Measurements from ENCODE around the gene COG1. TPM values are rescaled to one million over a fixed set of nuclear protein-coding genes. Genes with fewer than 3 reads are reported as not detected.
A peak's percentile ranks its signal among the peaks of the same experiment; 100 is the strongest.

Gene COG1
- total RNA-seq, 6 experiments from 2014 or later = 10.5 to 24.7 (median 16.9) TPM

DNA sequence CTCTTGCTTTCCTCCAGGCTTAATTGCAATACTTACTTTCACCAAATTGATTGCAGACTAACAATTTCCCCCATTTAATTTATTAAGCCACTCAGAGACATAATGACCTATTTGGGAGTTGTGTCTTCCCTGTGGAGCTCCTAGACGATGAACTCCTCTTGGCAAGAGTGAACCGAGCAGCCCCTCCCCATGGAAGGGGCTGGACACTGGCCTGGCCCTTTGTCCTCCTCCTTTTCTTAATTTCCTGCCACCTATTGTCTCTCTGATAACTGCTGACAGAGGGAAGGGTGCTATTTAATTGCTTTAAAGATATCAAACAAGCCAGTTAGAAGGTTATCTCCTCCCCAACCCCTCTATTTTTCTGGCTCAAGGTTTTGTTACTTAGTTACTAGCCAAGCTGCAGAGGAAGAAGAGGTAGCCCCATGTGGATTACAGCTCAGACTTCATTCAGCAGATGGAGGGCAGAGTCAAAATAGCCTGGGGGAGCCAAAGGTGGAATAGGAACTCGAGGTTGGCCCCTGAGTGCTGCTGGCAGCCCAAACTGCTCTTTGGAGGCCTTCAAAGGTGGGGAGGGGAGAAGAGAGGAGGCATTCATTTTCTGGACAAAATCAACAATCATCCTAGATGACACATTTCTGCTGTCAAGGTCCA lies 31.8 kb upstream of the COG1 start:
- TF ChIP-seq CTCF (IDR thresholded peaks at IDR 0.05) = no peak
- no peak for TF ChIP-seq POLR2A (IDR thresholded peaks at IDR 0.05)
- H3K27ac ChIP-seq = no peak overlapping the region
- H3K27me3 ChIP-seq = no peaks in the 10 kb centered on the region
- ATAC-seq (no peak), DNase-seq (no peak)
- H3K36me3 ChIP-seq = no peaks in the 10 kb centered on the region
- H3K9me3 ChIP-seq = no peaks in the 10 kb centered on the region
- peaks cover 0 to 19% (median 0%) of the 10 kb centered on the region in 4 donors for H3K4me1 ChIP-seq
- intact Hi-C loops (cut with DNase I) = no loop called here
- H3K4me3 ChIP-seq = no peak overlapping the region
- 25% methylated on average over 2 of the region's 3 CpGs for WGBS (ENCODE audit: insufficient coverage, low coverage, low lambda C conversion rate, missing lambda C conversion rate)

DNA sequence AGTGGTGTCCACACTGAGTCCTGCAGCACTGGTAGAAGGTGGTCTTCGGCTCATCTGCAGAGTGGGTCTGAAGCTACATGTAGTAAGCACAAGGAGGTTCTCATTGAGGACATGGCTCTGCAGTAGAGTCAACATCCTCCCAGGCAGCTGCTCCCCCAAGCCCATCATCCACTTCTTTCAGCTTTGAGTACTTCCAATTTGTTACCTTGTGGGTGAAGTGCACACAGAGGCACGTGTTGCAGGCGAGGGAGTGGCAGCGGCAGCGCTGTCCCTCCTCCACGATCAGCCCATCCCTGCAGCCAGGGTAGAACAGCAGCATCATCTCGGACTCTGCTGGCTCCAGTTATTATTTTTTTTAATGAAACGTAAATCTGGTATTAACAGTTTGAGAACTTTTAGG lies 29.8 kb upstream of the COG1 start:
- ATAC-seq (no peak), DNase-seq (no peak)
- Histone ChIP-seq H3K27ac (no peak overlapping the region), H3K4me3 (no peak overlapping the region), H3K27me3 (no peaks in the 10 kb centered on the region), H3K4me1 (peaks cover 0 to 25% (median 0%) of the 10 kb centered on the region in 4 donors), H3K9me3 (no peaks in the 10 kb centered on the region), H3K36me3 (no peaks in the 10 kb centered on the region)
- TF ChIP-seq CTCF (IDR thresholded peaks at IDR 0.05) (no peak), POLR2A (IDR thresholded peaks at IDR 0.05) (no peak)
- 53% methylated on average over 7 of the region's 8 CpGs for WGBS (ENCODE audit: insufficient coverage, low coverage, low lambda C conversion rate, missing lambda C conversion rate)
- intact Hi-C loops (cut with DNase I) = no loop called here

- DNase-seq = no peak
Observed at GRCh38 chr17:73165616-73166404, 27.0 kb upstream of the COG1 start.

More at GRCh38 chr17:73165616-73166404, 27.0 kb upstream of the COG1 start:
- TF ChIP-seq POLR2A (IDR thresholded peaks at IDR 0.05) (no peak), CTCF (IDR thresholded peaks at IDR 0.05) (no peak)
- H3K9me3 ChIP-seq = no peaks in the 10 kb centered on the region
- ATAC-seq = peak in 3 of 4 donors; percentile 8 to 36 (median 17)
- H3K4me3 ChIP-seq = peak overlapping the region; percentile 23 to 36 (median 29)
- H3K27me3 ChIP-seq = no peaks in the 10 kb centered on the region
- H3K4me1 ChIP-seq = peaks cover 0 to 25% (median 0%) of the 10 kb centered on the region in 4 donors
- intact Hi-C loops (cut with DNase I) = no loop called here
- H3K27ac ChIP-seq = no peak overlapping the region
- WGBS (ENCODE audit: insufficient coverage, low coverage, low lambda C conversion rate, missing lambda C conversion rate) = 2% methylated on average over 15 of the region's 51 CpGs
- H3K36me3 ChIP-seq = no peaks in the 10 kb centered on the region
